Bronchial epithelial cell (primary cell): Measurements from ENCODE around the gene EPB41. TPM values are rescaled to one million over a fixed set of nuclear protein-coding genes. Genes with fewer than 3 reads are reported as not detected.
"Not testable (repeated sequence)": the region's sequence is repeated elsewhere in the genome, so short reads cannot be mapped to it uniquely, and the experiment has no call there.

Experiments
- DNase-seq: peaks from one replicate; pipeline ENCODE4 v3.0.0-alpha.2; 2010; ENCODE audit warnings: low read depth
- FAIRE-seq: peaks from 2 replicates; lab custom pipeline; 2011; peaks lifted over from hg19 to GRCh38; lab: Jason Lieb, UNC
- H3K27me3 ChIP-seq: 2 replicates; pipeline ENCODE4 v1.5.1; 2011; ENCODE audit warnings: low read length; ENCODE audit not compliant: control insufficient read depth, insufficient read depth
- H3K36me3 ChIP-seq: 2 replicates; pipeline ENCODE4 v1.5.1; 2011; ENCODE audit warnings: low read length; ENCODE audit not compliant: control insufficient read depth, insufficient read depth
- H3K4me3 ChIP-seq: 2 replicates; pipeline ENCODE4 v1.5.1; 2011; ENCODE audit warnings: mild to moderate bottlenecking, low read depth, low read length, control low read depth
- CTCF ChIP-seq: IDR thresholded peaks from 2 replicates; pipeline ENCODE4 v1.5.1; 2011; ENCODE audit warnings: mild to moderate bottlenecking, moderate library complexity, low read length, control low read depth, inconsistent platforms; ENCODE audit not compliant: insufficient read depth, severe bottlenecking
- total RNA-seq: library from RNA; depleted of rRNA; stranded (reverse); fragments of >200 nt; gene quantifications from 2 replicates; pipeline ENCODE4 v1.2.1, GENCODE V29; 2014

The EPB41 gene
- total RNA-seq, 1 donor from 2014 or later, result 21.6 TPM

DNA sequence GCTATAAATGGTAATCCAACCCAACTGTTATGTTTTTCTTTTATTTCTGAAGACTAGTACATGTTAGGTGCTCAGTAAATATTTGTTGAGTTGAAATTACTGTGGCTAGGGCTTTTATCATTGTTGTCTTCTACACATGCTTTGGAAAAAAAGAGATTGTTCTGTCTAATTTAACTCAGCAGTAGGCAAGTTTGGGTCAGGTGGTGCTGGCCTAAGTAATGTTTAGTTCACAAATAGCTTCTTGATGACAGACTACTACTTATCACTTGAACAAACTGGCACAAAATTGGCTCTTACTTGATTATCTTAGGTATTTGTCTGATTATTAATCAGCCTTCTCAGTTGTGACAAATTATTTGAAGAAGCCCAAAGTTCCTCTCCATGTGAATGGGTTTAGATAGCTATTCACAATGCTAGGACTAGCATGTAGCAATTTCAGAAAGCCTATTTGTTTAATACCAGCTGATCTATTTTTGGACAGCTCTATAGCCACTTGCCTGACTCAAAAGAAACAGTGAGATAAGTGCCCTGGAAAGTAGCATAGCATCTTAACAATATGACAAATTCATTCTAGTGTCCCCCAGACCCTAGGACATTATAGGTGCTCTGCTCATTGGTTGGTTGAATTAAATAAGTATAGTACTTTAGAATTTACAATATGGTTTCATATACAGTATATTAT is 176.7 kb downstream of the EPB41 start:
- FAIRE-seq, result no peak
- no peak overlapping the region for H3K4me3 ChIP-seq
- no peaks in the 10 kb centered on the region for H3K27me3 ChIP-seq
- no peak for TF ChIP-seq CTCF
- H3K36me3 ChIP-seq, result no peaks in the 10 kb centered on the region
- no peak for DNase-seq

GRCh38 chr1:29092704-29093103 is 178.3 kb downstream of the EPB41 start:
- H3K4me3 ChIP-seq, FAIRE-seq, H3K36me3 ChIP-seq, H3K27me3 ChIP-seq, DNase-seq: not testable (repeated sequence)

DNA sequence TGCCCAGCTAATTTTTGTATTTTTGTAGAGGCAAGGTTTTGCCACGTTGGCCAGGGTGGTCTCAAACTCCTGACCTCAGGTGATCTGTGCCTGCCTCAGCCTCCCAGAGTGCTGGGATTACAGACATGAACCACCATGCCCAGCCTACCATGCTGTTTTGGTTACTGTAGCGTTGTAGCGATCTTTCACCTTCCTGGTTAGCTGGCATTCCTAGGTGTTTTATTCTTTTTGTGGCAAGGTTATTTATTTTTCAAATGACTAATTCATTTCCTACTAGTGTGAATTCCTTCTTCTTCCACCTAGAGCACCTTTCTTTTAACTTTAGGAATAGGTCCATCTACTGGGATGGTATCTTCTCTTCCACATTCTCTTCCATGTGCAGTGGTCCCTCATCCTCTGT is 180.1 kb downstream of the EPB41 start:
- DNase-seq (peak; percentile 57), FAIRE-seq (no peak)
- no peaks in the 10 kb centered on the region for H3K27me3 ChIP-seq
- no peak overlapping the region for H3K4me3 ChIP-seq
- no peak for TF ChIP-seq CTCF
- H3K36me3 ChIP-seq, result no peaks in the 10 kb centered on the region

DNA sequence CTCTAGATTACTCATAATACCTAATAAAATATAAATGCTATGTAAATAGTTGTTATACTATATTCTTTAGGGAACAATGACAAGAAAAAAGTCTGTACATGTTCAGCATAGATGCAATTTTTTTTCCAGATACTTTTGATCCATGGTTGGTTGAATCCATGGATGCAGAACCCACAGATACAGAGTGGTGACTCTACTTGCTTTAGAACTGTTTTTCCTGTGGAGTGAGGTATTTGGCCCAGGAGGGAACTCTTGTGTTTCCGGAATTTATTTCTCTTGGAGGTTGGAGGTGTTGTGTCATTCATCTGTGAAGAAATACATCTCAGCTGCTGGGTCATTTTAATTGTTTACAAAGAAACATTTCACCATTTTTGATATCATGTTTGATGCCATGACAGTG is 180.6 kb downstream of the EPB41 start:
- H3K36me3 ChIP-seq, result peaks cover 1% of the 10 kb centered on the region
- no peak overlapping the region for H3K4me3 ChIP-seq
- no peak for FAIRE-seq
- DNase-seq, result peak; percentile 29
- TF ChIP-seq CTCF, result no peak
- no peaks in the 10 kb centered on the region for H3K27me3 ChIP-seq

- no peak for TF ChIP-seq CTCF
- H3K4me3 ChIP-seq, result no peak overlapping the region
- H3K27me3 ChIP-seq, result no peaks in the 10 kb centered on the region
- H3K36me3 ChIP-seq, result peaks cover 1% of the 10 kb centered on the region
- FAIRE-seq, result no peak
- no peak for DNase-seq
Measured at GRCh38 chr1:29096231-29096886, 182.0 kb downstream of the EPB41 start.

DNA sequence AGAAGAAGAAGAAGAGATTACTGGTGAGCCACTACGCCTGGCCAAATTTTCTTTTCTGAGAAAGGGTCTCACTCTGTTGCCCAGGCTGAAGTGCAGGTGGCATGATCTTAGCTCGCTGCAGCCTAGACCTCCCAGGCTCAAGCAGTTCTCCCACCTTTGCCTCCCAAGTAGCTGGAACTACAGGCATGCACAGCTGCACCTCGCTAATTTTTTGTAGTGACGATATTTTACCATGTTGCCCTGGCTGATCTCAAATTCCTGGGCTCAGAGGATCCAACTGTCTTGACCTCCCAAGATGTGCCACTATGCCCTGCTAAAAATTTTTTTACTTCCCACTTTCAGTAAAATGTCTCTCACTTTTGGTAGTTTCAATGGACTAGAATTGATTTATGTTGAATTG is 184.9 kb downstream of the EPB41 start:
- no peak for DNase-seq

More for the DNA sequence above, 184.9 kb downstream of the EPB41 start:
- H3K36me3 ChIP-seq, result peaks cover 1% of the 10 kb centered on the region
- no peak overlapping the region for H3K4me3 ChIP-seq
- no peaks in the 10 kb centered on the region for H3K27me3 ChIP-seq
- TF ChIP-seq CTCF, result no peak
- FAIRE-seq, result no peak
